Measurements from ENCODE around the gene GAPDH.
"Not testable (repeated sequence)": the region's sequence is repeated elsewhere in the genome, so short reads cannot be mapped to it uniquely, and the experiment has no call there.

GAPDH gene

GRCh38 chr12:6537580-6538419 is 3.5 kb downstream of the GAPDH start:
- H3K4me1 ChIP-seq (ENCODE audit: control insufficient read depth, insufficient read depth, low read length): peaks cover 35% of the 10 kb centered on the region
- not testable (repeated sequence) for H3K9ac ChIP-seq (ENCODE audit: low read length)

DNA sequence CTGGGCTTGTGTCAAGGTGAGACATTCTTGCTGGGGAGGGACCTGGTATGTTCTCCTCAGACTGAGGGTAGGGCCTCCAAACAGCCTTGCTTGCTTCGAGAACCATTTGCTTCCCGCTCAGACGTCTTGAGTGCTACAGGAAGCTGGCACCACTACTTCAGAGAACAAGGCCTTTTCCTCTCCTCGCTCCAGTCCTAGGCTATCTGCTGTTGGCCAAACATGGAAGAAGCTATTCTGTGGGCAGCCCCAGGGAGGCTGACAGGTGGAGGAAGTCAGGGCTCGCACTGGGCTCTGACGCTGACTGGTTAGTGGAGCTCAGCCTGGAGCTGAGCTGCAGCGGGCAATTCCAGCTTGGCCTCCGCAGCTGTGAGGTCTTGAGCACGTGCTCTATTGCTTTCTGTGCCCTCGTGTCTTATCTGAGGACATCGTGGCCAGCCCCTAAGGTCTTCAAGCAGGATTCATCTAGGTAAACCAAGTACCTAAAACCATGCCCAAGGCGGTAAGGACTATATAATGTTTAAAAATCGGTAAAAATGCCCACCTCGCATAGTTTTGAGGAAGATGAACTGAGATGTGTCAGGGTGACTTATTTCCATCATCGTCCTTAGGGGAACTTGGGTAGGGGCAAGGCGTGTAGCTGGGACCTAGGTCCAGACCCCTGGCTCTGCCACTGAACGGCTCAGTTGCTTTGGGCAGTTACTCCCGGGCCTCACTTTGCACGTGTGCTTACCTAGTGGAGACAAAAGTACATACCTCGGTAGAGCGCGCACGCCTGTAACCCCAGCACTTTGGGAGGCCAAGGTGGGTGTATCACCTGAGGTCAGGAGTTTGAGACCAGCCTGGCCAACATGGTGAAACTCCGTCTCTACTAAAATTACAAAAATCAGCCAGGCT is 4.3 kb downstream of the GAPDH start:
- H3K9ac ChIP-seq (ENCODE audit: low read length): no peak overlapping the region
- H3K36me3 ChIP-seq (ENCODE audit: control insufficient read depth, insufficient read depth, low read length): peaks cover 67% of the 10 kb centered on the region
- no peak overlapping the region for H3K4me3 ChIP-seq (ENCODE audit: low read depth, low read length)
- H3K4me1 ChIP-seq (ENCODE audit: control insufficient read depth, insufficient read depth, low read length): peaks cover 33% of the 10 kb centered on the region
- H3K27ac ChIP-seq (ENCODE audit: low read depth, low read length): no peak overlapping the region
- H3K27me3 ChIP-seq (ENCODE audit: control insufficient read depth, insufficient read depth, low read length): no peaks in the 10 kb centered on the region
- H3K9me3 ChIP-seq (ENCODE audit: control insufficient read depth, insufficient read depth, low read depth, low read length): no peaks in the 10 kb centered on the region

More at GRCh38 chr12:6537580-6538419, 3.5 kb downstream of the GAPDH start:
- H3K9me3 ChIP-seq (ENCODE audit: control insufficient read depth, insufficient read depth, low read depth, low read length); H3K27me3 ChIP-seq (ENCODE audit: control insufficient read depth, insufficient read depth, low read length); H3K27ac ChIP-seq (ENCODE audit: low read depth, low read length); H3K4me3 ChIP-seq (ENCODE audit: low read depth, low read length): not testable (repeated sequence)
- peaks cover 63% of the 10 kb centered on the region for H3K36me3 ChIP-seq (ENCODE audit: control insufficient read depth, insufficient read depth, low read length)

- Histone ChIP-seq H3K9me3 (ENCODE audit: control insufficient read depth, insufficient read depth, low read depth, low read length) (no peaks in the 10 kb centered on the region), H3K4me3 (ENCODE audit: low read depth, low read length) (no peak overlapping the region), H3K27ac (ENCODE audit: low read depth, low read length) (no peak overlapping the region), H3K36me3 (ENCODE audit: control insufficient read depth, insufficient read depth, low read length) (peaks cover 69% of the 10 kb centered on the region), H3K4me1 (ENCODE audit: control insufficient read depth, insufficient read depth, low read length) (peaks cover 33% of the 10 kb centered on the region), H3K27me3 (ENCODE audit: control insufficient read depth, insufficient read depth, low read length) (no peaks in the 10 kb centered on the region), H3K9ac (ENCODE audit: low read length) (no peak overlapping the region)
These were observed 5.0 kb downstream of the GAPDH start for GRCh38 chr12:6539314-6539682.

DNA sequence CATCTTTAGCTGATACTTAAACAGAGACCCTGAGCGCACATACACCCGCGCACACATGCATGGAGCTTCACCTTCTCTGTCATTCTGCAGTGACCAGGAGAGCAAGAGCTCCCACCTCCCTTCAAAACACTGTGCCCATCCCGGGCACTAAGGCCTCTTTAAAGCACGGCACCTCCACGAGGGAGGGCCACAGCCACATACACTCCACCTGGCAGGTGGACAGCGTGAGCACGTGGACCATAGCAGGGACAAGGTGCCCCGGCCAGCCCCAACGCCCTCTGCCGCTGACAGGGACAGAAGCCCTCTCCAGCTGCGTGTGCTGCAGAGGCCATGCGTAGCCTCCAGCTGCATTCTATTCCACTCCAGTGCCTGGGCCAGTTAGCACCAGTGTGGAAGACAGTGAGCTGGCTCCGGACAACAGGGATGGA is 5.4 kb downstream of the GAPDH start:
- peak overlapping the region; percentile 7; the same call in 1 of the 2 replicates for H3K27ac ChIP-seq (ENCODE audit: low read depth, low read length)
- no peaks in the 10 kb centered on the region for H3K27me3 ChIP-seq (ENCODE audit: control insufficient read depth, insufficient read depth, low read length)
- H3K9ac ChIP-seq (ENCODE audit: low read length): peak overlapping the region; percentile 51
- no peaks in the 10 kb centered on the region for H3K9me3 ChIP-seq (ENCODE audit: control insufficient read depth, insufficient read depth, low read depth, low read length)
- H3K36me3 ChIP-seq (ENCODE audit: control insufficient read depth, insufficient read depth, low read length): peaks cover 72% of the 10 kb centered on the region
- H3K4me3 ChIP-seq (ENCODE audit: low read depth, low read length): no peak overlapping the region; the same call in 1 of the 2 replicates
- peaks cover 33% of the 10 kb centered on the region for H3K4me1 ChIP-seq (ENCODE audit: control insufficient read depth, insufficient read depth, low read length)

- peaks cover 33% of the 10 kb centered on the region for H3K4me1 ChIP-seq (ENCODE audit: control insufficient read depth, insufficient read depth, low read length)
- peaks cover 66% of the 10 kb centered on the region for H3K36me3 ChIP-seq (ENCODE audit: control insufficient read depth, insufficient read depth, low read length)
- H3K9ac ChIP-seq (ENCODE audit: low read length): peak overlapping the region; percentile 51
These were observed 6.0 kb downstream of the GAPDH start for GRCh38 chr12:6540181-6540877.

GRCh38 chr12:6541371-6542165 is 7.3 kb downstream of the GAPDH start:
- no peak overlapping the region; the same call in 1 of the 2 replicates for H3K27ac ChIP-seq (ENCODE audit: low read depth, low read length)
- H3K4me1 ChIP-seq (ENCODE audit: control insufficient read depth, insufficient read depth, low read length): peaks cover 28% of the 10 kb centered on the region
- H3K27me3 ChIP-seq (ENCODE audit: control insufficient read depth, insufficient read depth, low read length): no peaks in the 10 kb centered on the region
- H3K4me3 ChIP-seq (ENCODE audit: low read depth, low read length): no peak overlapping the region
- H3K9ac ChIP-seq (ENCODE audit: low read length): no peak overlapping the region
- H3K9me3 ChIP-seq (ENCODE audit: control insufficient read depth, insufficient read depth, low read depth, low read length): no peaks in the 10 kb centered on the region
- peaks cover 64% of the 10 kb centered on the region for H3K36me3 ChIP-seq (ENCODE audit: control insufficient read depth, insufficient read depth, low read length)

More at GRCh38 chr12:6540181-6540877, 6.0 kb downstream of the GAPDH start:
- Histone ChIP-seq H3K27me3 (ENCODE audit: control insufficient read depth, insufficient read depth, low read length) (no peaks in the 10 kb centered on the region), H3K27ac (ENCODE audit: low read depth, low read length) (peak overlapping the region; percentile 7; the same call in 1 of the 2 replicates), H3K9me3 (ENCODE audit: control insufficient read depth, insufficient read depth, low read depth, low read length) (no peaks in the 10 kb centered on the region), H3K4me3 (ENCODE audit: low read depth, low read length) (peak overlapping the region; percentile 40; the same call in 1 of the 2 replicates)

DNA sequence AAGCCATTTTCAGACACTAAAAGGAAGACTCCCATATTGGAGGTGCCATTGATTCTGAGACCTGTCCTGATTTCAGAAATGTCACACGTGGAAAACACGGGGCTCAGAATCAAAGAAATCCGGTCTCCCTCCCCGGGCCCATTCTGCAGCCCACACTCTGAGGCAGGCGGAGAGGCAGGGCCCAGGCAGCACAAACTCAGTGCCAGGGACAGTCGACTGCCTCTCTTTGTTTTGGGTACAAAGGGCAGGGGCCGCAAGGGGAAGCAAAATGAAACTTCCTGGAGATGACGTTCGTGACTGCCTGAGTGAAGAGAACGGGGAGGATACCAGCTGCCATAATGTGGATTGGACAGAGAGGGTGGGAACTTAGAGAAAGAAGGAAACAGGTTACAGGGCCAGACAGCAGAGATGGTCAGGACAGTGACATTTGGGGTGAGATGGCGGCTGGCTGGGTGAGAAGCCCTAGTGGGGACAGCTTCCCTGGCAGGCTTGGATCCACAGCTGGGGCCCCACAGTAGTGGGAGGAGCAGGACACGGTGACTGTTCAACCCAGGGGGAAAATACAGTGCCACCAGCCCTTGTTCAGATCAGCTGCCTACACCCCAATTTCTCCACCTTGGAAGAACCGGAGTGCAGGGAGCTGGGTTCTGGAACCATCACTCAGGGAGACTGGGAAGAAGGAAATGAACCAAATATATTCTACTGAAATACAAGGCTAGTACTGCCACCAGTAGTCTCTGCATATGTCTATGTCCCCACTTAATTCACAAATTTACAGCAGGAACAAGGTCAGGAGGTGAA is 8.1 kb downstream of the GAPDH start:
- H3K27me3 ChIP-seq (ENCODE audit: control insufficient read depth, insufficient read depth, low read length): no peaks in the 10 kb centered on the region
- no peaks in the 10 kb centered on the region for H3K9me3 ChIP-seq (ENCODE audit: control insufficient read depth, insufficient read depth, low read depth, low read length)
- H3K4me1 ChIP-seq (ENCODE audit: control insufficient read depth, insufficient read depth, low read length): peaks cover 28% of the 10 kb centered on the region
- H3K4me3 ChIP-seq (ENCODE audit: low read depth, low read length): no peak overlapping the region
- peaks cover 63% of the 10 kb centered on the region for H3K36me3 ChIP-seq (ENCODE audit: control insufficient read depth, insufficient read depth, low read length)
- H3K27ac ChIP-seq (ENCODE audit: low read depth, low read length): no peak overlapping the region
- peak overlapping the region; percentile 8 for H3K9ac ChIP-seq (ENCODE audit: low read length)

GRCh38 chr12:6546016-6546415 is 11.7 kb downstream of the GAPDH start:
- Histone ChIP-seq H3K9ac (ENCODE audit: low read length) (no peak overlapping the region), H3K4me1 (ENCODE audit: control insufficient read depth, insufficient read depth, low read length) (peaks cover 14% of the 10 kb centered on the region), H3K9me3 (ENCODE audit: control insufficient read depth, insufficient read depth, low read depth, low read length) (no peaks in the 10 kb centered on the region), H3K4me3 (ENCODE audit: low read depth, low read length) (no peak overlapping the region), H3K27ac (ENCODE audit: low read depth, low read length) (no peak overlapping the region), H3K36me3 (ENCODE audit: control insufficient read depth, insufficient read depth, low read length) (peaks cover 70% of the 10 kb centered on the region), H3K27me3 (ENCODE audit: control insufficient read depth, insufficient read depth, low read length) (no peaks in the 10 kb centered on the region)

DNA sequence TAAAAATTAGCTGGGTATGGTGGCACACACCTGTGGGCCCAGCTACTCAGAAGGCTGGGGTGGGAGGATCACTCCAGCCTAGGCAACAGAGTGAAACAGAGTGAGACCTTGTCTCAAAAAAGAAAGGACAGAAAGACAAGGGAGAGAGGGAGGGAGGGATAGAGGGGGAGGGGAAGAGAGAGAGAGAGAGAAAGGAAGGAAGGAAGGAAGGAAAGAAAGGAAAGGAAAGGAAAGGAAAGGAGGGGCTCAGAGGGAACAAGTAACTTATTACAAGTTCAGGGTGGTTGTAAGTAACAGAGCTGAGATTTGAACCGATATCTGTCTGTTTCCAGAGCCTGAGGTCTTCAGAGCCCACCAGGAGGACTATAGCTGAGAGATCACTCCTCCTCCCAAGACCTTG is 13.2 kb downstream of the GAPDH start:
- peaks cover 8% of the 10 kb centered on the region; the same call in 1 of the 2 replicates for H3K4me1 ChIP-seq (ENCODE audit: control insufficient read depth, insufficient read depth, low read length)
- H3K9me3 ChIP-seq (ENCODE audit: control insufficient read depth, insufficient read depth, low read depth, low read length): no peaks in the 10 kb centered on the region
- no peak overlapping the region for H3K9ac ChIP-seq (ENCODE audit: low read length)
- no peak overlapping the region for H3K4me3 ChIP-seq (ENCODE audit: low read depth, low read length)
- H3K27me3 ChIP-seq (ENCODE audit: control insufficient read depth, insufficient read depth, low read length): no peaks in the 10 kb centered on the region
- H3K36me3 ChIP-seq (ENCODE audit: control insufficient read depth, insufficient read depth, low read length): peaks cover 67% of the 10 kb centered on the region
- no peak overlapping the region for H3K27ac ChIP-seq (ENCODE audit: low read depth, low read length)
